ENCODE measurements around the gene SMYD2.
A peak's percentile ranks its signal among the peaks of the same experiment; 100 is the strongest.

SMYD2 gene

DNA sequence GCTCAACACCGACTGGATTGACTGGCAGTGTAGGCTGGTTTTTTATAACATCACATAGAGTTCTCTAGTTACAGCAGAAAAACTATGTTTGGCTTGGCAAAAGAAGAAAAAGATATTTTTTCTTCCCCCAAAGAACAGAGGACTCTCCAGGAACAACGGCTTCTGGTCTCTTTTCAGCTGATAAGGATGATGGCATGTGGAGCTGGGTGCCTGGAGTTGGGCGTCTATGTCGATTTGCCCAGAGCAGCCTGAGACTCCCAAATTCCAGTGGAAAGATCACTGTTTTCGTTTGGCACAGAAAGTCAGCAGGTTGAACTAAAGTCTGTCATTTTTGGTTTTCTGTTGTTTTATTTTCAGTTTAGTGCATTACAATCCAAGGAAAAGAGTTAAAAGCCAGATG, 91.1 kb downstream of the SMYD2 start:
- TF ChIP-seq POLR2A (IDR thresholded peaks at IDR 0.05; ENCODE audit: low read depth, low read length) (no peak), POLR2AphosphoS5 (IDR thresholded peaks at IDR 0.05; ENCODE audit: low read depth, low read length) (no peak), TAF1 (IDR thresholded peaks at IDR 0.05; ENCODE audit: borderline replicate concordance, low read depth, low read length) (no peak)
- DNase-seq (ENCODE audit: insufficient read length) (no peak), FAIRE-seq (no peak)

GRCh38 chr1:214377485-214377884, 96.5 kb downstream of the SMYD2 start:
- DNase-seq (ENCODE audit: insufficient read length) (no peak), FAIRE-seq (peak; percentile 42)

GRCh38 chr1:214377886-214378285, 96.9 kb downstream of the SMYD2 start:
- FAIRE-seq: no peak
- no peak for TF ChIP-seq TAF1 (IDR thresholded peaks at IDR 0.05; ENCODE audit: borderline replicate concordance, low read depth, low read length)
- TF ChIP-seq POLR2A (IDR thresholded peaks at IDR 0.05; ENCODE audit: low read depth, low read length): no peak
- TF ChIP-seq POLR2AphosphoS5 (IDR thresholded peaks at IDR 0.05; ENCODE audit: low read depth, low read length): no peak
- DNase-seq (ENCODE audit: insufficient read length): no peak

More at GRCh38 chr1:214377485-214377884, 96.5 kb downstream of the SMYD2 start:
- no peak for TF ChIP-seq TAF1 (IDR thresholded peaks at IDR 0.05; ENCODE audit: borderline replicate concordance, low read depth, low read length)
- TF ChIP-seq POLR2AphosphoS5 (IDR thresholded peaks at IDR 0.05; ENCODE audit: low read depth, low read length): no peak
- TF ChIP-seq POLR2A (IDR thresholded peaks at IDR 0.05; ENCODE audit: low read depth, low read length): no peak

DNA sequence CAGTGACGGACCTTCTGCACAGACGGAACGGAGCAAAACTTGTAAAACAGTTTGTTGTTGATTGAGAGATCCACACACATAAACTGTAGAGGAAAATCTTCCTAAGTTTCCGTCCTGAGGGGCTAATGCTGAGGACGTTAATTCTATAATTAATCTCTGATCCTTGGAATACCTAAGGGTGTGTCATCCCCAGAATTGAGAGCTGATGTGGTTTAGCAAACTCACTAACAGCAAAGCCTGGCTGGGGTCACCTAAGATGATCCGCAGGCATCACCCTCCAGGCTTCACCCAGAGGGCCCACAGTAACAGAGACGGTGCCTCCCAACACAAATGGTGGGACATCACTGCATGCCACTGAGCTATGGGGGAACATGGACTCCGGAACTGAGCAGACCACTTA, 97.5 kb downstream of the SMYD2 start:
- DNase-seq (ENCODE audit: insufficient read length): no peak
- no peak for FAIRE-seq
- TF ChIP-seq POLR2AphosphoS5 (IDR thresholded peaks at IDR 0.05; ENCODE audit: low read depth, low read length) (no peak), POLR2A (IDR thresholded peaks at IDR 0.05; ENCODE audit: low read depth, low read length) (no peak), TAF1 (IDR thresholded peaks at IDR 0.05; ENCODE audit: borderline replicate concordance, low read depth, low read length) (no peak)

DNA sequence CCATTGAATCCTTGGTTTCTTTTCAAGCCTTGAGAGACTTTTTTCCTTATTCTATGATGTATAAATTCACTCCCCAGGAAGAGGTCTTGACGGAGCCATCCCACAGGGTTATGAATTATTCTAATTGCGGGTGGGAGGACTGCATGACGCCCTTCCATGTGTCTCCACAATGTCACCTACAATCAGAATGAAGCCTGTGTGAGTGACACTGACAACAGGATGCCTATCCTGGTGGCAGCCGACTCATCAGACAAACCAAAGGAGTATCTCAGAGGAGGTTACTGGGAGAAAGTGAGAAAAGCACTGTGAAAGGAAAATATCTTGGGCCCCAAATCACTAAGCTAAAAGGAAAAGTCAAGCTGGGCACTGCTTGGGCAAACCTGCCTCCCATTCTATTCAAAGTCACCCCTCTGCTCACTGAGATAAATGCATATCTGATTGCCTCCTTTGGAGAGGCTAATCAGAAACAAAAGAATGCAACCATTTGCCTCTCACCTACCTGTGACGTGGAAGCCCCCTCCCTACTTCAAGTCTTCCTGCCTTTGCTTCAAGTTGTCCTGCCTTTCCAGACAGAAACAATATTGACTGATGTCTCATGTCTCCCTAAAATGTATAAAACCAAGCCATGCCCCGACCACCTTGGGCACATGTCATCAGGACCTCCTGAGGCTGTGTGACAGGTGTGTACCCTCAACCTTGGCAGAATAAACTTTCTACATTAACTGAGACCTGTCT, 98.4 kb downstream of the SMYD2 start:
- no peak for TF ChIP-seq POLR2AphosphoS5 (IDR thresholded peaks at IDR 0.05; ENCODE audit: low read depth, low read length)
- FAIRE-seq (no peak), DNase-seq (ENCODE audit: insufficient read length) (no peak)

DNA sequence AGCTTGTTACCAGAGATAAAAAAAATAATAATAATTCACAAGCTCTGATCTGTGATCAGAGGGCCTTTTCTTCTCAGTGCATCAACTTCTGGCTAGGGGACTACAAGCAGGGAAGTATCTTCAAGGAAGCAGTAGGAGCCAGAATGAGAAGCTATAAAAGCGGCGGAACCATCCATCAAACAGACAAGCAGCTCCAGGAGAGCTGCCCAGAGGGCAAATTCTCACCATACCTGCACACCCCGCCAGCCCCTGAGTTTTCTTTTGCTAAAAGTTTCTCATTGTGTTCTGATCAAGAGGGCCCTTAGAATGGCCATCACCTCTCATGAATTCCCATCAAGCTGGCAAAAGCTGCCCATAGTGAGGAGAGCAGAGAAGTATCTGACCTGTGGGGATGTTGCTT, 99.4 kb downstream of the SMYD2 start:
- FAIRE-seq (no peak), DNase-seq (ENCODE audit: insufficient read length) (no peak)

DNA sequence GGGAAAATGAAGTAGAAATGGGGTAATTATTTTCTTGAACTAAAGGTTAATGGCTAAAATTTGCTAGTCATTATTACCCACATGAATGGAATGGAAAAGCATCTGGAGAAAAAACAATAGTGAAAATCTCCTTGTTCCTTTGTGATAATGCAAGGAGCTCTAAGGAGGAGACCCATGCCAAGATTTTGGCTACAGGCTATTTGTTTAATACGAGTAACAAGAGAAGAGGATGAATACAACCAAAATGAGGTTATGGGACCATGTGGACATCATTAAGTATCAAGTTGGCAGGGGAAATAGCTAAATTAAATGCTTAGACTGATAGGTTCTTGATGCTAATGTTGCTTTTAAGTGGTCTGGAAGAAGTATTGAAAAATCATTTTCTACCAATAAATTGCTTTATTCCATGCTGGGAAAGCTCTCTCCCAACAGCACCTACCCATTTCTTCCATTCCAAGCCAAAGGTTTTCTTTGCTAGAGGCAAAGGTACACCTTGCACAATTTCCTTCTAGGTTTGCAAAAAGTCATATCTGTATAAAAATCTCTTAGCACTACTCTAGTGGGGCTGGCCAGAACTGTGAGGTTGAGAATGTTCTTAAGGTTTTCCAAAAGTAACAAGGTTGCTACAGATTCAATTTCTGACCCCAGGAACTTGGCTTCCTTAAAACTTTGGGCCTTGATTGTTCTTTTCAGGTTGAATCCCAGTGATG, 100.2 kb downstream of the SMYD2 start:
- FAIRE-seq (no peak), DNase-seq (ENCODE audit: insufficient read length) (no peak)
- TF ChIP-seq POLR2A (IDR thresholded peaks at IDR 0.05; ENCODE audit: low read depth, low read length) (no peak), POLR2AphosphoS5 (IDR thresholded peaks at IDR 0.05; ENCODE audit: low read depth, low read length) (no peak), TAF1 (IDR thresholded peaks at IDR 0.05; ENCODE audit: borderline replicate concordance, low read depth, low read length) (no peak)

More for the DNA sequence above, 99.4 kb downstream of the SMYD2 start:
- TF ChIP-seq POLR2AphosphoS5 (IDR thresholded peaks at IDR 0.05; ENCODE audit: low read depth, low read length): no peak
- TF ChIP-seq POLR2A (IDR thresholded peaks at IDR 0.05; ENCODE audit: low read depth, low read length): no peak
- no peak for TF ChIP-seq TAF1 (IDR thresholded peaks at IDR 0.05; ENCODE audit: borderline replicate concordance, low read depth, low read length)

DNA sequence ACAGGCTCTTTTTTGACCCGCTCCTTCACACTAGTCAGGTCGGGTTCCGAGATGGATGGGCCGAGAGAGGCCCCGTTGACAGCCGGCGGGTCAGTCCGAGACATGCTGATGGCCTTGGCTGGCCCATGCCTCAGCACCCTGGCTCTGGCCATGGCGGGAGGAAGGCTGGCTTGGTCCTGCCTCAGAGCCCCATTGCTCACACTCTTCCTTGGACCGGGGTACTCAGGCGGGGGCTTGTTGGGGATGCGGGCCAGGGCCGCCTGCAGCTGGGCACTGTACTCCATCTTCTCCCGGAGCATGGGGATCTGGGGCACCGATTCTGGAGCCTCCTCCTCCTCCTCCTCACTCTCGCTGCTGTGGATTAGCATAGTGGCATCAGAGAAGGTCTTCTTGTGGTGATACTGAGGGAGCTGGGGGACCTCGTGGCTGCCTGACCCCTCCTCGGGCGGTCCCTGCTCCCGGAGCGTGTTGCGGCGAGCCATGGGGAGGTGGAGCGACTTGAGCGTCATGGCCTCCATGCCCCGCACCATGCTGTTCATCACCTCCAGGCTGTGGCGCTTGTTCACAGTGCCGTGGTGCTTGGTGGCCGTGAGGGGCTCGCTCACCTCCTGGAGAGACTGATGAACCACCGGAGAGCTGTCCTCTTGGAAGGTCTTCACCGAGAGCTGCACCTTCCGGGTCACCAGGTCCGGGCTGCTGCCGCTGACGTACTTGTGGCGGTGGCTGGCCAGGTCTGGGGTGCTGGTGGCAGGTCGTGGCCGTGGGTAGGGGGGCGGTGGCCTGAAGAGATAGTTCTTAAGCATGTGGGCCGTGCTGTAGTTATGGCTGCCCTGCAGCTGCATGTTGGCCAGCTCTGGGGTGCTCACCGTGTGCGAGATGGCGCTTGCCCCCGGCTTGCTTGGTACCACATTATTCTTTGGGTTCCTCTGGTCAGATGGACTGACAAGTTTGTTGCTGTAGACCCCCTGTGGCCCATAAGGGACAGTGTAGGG, 102.7 kb downstream of the SMYD2 start:
- DNase-seq (ENCODE audit: insufficient read length) (no peak), FAIRE-seq (no peak)
- no peak for TF ChIP-seq TAF1 (IDR thresholded peaks at IDR 0.05; ENCODE audit: borderline replicate concordance, low read depth, low read length)
- no peak for TF ChIP-seq POLR2A (IDR thresholded peaks at IDR 0.05; ENCODE audit: low read depth, low read length)
- no peak for TF ChIP-seq POLR2AphosphoS5 (IDR thresholded peaks at IDR 0.05; ENCODE audit: low read depth, low read length)

DNA sequence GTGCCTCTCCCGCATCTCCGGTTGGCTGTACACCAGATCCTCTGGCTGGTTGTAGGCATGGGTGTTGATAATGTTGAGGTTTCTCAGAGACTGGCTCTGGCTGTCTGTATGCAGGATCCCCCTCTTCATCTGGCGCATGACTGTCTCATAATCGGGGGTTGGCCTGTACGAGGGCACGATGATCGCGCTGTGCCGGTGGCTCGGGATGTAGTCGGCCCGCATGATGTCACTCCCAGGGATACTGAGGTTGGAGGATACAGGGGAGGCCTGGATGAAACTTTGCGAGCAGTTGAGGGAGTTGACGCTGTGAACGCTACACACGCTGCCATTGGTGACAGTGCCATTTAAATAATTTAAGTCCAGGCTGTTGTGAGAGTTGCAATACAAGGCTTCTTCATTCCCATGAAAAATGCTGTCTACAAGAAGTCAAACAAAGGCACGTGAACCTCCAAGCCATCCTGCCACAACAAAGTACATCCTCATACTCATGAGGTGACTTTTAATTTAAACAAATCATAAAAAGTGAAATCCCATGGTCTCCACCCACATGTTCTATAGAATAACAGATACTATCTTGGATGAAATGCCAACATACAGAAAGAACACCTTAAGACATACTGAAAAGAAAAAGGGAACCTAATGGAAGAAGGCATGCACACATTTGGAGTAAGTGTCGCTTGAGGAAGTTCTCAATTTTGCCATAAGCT, 103.6 kb downstream of the SMYD2 start:
- DNase-seq (ENCODE audit: insufficient read length): no peak
- TF ChIP-seq TAF1 (IDR thresholded peaks at IDR 0.05; ENCODE audit: borderline replicate concordance, low read depth, low read length) (no peak), POLR2AphosphoS5 (IDR thresholded peaks at IDR 0.05; ENCODE audit: low read depth, low read length) (no peak), POLR2A (IDR thresholded peaks at IDR 0.05; ENCODE audit: low read depth, low read length) (no peak)
- FAIRE-seq: no peak

DNA sequence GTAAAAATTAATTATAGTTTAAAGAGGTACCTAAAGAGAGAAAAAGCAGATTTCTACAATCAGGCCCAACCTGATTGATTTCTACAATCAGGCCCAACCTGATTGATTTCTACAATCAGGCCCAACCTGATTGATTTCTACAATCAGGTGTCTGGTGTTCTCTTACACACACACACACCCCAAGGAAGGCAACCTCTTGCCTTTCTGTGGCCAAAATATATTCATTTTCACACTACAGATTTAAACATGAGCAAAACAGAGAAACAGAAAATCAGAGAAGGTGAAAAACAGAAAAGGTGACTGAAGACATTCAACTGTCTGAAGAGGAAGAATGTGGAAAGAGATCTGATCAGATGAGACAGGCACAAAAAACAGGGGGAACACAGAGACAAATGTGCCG, 104.5 kb downstream of the SMYD2 start:
- TF ChIP-seq TAF1 (IDR thresholded peaks at IDR 0.05; ENCODE audit: borderline replicate concordance, low read depth, low read length): no peak
- no peak for TF ChIP-seq POLR2A (IDR thresholded peaks at IDR 0.05; ENCODE audit: low read depth, low read length)
- no peak for TF ChIP-seq POLR2AphosphoS5 (IDR thresholded peaks at IDR 0.05; ENCODE audit: low read depth, low read length)
- DNase-seq (ENCODE audit: insufficient read length): no peak
- no peak for FAIRE-seq

DNA sequence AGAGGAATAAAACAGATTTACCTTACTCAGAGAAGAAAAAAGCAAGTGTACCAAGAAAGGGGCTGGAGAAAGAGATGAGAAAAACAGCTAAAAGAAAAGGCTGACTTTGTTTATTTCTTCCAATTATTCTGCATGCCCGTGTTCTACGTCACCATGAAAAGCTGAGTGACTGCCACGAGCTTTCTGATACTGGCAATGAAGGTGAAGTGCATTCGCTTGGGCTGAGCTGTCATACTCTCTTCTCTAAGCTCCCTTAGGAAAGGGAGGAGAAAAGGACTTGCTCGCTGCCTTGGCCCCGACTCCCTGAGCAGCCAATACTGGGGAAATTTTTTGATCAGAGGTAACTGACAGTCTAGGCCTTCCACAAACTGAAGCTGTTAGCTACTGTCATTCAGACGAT, 105.4 kb downstream of the SMYD2 start:
- TF ChIP-seq TAF1 (IDR thresholded peaks at IDR 0.05; ENCODE audit: borderline replicate concordance, low read depth, low read length): no peak
- TF ChIP-seq POLR2AphosphoS5 (IDR thresholded peaks at IDR 0.05; ENCODE audit: low read depth, low read length): no peak
- TF ChIP-seq POLR2A (IDR thresholded peaks at IDR 0.05; ENCODE audit: low read depth, low read length): no peak
- DNase-seq (ENCODE audit: insufficient read length): no peak
- no peak for FAIRE-seq
